ENCODE measurements around the gene GABRG3. TPM values are rescaled to one million over a fixed set of nuclear protein-coding genes. Genes with fewer than 3 reads are reported as not detected.

Gene GABRG3
- total and polyA plus RNA-seq, 2 experiments from 2014 or later = 0.10 to 1.4 TPM

DNA sequence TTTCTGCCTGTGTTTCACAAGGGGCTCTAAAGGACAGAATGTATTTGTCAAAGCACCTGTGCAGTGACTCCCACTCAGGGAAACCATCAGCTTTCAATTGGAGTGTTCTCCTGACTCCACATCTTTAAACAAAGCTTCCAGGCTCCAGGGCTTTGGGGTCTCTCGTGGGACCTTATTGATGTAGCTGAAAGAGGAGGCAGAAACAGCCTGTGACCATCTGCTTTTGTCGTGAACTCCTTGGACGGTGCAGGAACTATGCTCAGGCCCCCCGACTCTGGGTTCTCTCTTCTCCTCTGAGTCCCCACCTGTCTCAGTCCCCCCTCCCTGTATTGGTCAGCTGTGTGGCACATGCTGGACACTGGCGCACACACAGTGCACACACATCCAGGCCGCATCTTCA is 486.8 kb downstream of the GABRG3 start (continued):
- TF ChIP-seq ZNF462 (CRISPR knock-in tag; IDR thresholded peaks at IDR 0.05) (no peak), ZNF331 (CRISPR knock-in tag; IDR thresholded peaks at IDR 0.05; ENCODE audit: low read depth) (no peak), CREB1 (CRISPR knock-in tag; IDR thresholded peaks at IDR 0.05; ENCODE audit: low read depth) (no peak)
- TF ChIP-seq, protein P1, sequence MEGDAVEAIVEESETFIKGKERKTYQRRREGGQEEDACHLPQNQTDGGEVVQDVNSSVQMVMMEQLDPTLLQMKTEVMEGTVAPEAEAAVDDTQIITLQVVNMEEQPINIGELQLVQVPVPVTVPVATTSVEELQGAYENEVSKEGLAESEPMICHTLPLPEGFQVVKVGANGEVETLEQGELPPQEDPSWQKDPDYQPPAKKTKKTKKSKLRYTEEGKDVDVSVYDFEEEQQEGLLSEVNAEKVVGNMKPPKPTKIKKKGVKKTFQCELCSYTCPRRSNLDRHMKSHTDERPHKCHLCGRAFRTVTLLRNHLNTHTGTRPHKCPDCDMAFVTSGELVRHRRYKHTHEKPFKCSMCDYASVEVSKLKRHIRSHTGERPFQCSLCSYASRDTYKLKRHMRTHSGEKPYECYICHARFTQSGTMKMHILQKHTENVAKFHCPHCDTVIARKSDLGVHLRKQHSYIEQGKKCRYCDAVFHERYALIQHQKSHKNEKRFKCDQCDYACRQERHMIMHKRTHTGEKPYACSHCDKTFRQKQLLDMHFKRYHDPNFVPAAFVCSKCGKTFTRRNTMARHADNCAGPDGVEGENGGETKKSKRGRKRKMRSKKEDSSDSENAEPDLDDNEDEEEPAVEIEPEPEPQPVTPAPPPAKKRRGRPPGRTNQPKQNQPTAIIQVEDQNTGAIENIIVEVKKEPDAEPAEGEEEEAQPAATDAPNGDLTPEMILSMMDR (conservative IDR thresholded peaks at IDR 0.05; ENCODE audit: low read depth in 2 of 2) = no peak

GRCh38 chr15:27458345-27459084 is 487.5 kb downstream of the GABRG3 start:
- no peak for ATAC-seq
- Histone ChIP-seq H3K9me2 (ENCODE audit: insufficient read depth) (0 out of 2 replicates have a peak, but pooled peaks cover 4% of the 10 kb centered on the region), H3K4me2 (no peak overlapping the region), H3K36me3 (ENCODE audit: insufficient read depth) (no peaks in the 10 kb centered on the region), H3K4me3 (no peak overlapping the region), H3F3A (replicated peaks; ENCODE audit: low read depth) (no peaks in the 10 kb centered on the region), H3K27ac (ENCODE audit: low read depth) (no peak overlapping the region), H4K20me1 (replicated peaks; ENCODE audit: insufficient read depth) (no peaks in the 10 kb centered on the region), H3K27me3 (ENCODE audit: insufficient read depth) (no peaks in the 10 kb centered on the region), H3K79me2 (replicated peaks; ENCODE audit: insufficient read depth) (no peaks in the 10 kb centered on the region), H3K4me1 (ENCODE audit: insufficient read depth) (no peaks in the 10 kb centered on the region), H2AFZ (no peak overlapping the region)
- Mint-ChIP-seq H3K27me3 (ENCODE audit: insufficient read depth, low read depth, poor library complexity) (peaks cover 4% of the 10 kb centered on the region), H3K36me3 (ENCODE audit: low read depth) (no peaks in the 10 kb centered on the region), H3K9me3 (peaks cover 3% of the 10 kb centered on the region; the same call in 2 of the 3 replicates), H3K4me1 (0 out of 3 replicates have a peak, but pooled peaks cover 3% of the 10 kb centered on the region), H3K4me3 (no peak overlapping the region), H3K27ac (no peak overlapping the region)
- DNase-seq (ENCODE audit: low spot score) = no peak
- TF ChIP-seq ZNF462 (CRISPR knock-in tag; IDR thresholded peaks at IDR 0.05) (no peak), STAT1 (IDR thresholded peaks at IDR 0.05; ENCODE audit: unreplicated experiment) (no peak)

All from GM23338 (cell line).